GM18505 (cell line): ENCODE data around the gene DISP2.

Source experiments
- ATAC-seq: cut with Tn5 transposase; IDR thresholded peaks from one replicate; pipeline ENCODE4 v1.9.1; 2021; ENCODE audit not compliant: unreplicated experiment
- POLR2A ChIP-seq: IDR thresholded peaks from 4 replicates; pipeline ENCODE4 v1.6.1; 2011; ENCODE audit warnings: borderline replicate concordance; ENCODE audit not compliant: insufficient read depth, insufficient read length; ENCODE audit errors: extremely low read depth

The DISP2 gene

GRCh38 chr15:40340740-40341400 lies 17.1 kb upstream of the DISP2 start, which contains the start of gene CCDC9B:
CCDC9B (minus strand) TSS chr15:40340939; CDS start chr15:40340819, 120 bp downstream.
- ATAC-seq = no peak
- TF ChIP-seq POLR2A = no peak

- no peak for TF ChIP-seq POLR2A
- no peak for ATAC-seq
Measured at GRCh38 chr15:40342416-40343320, 15.4 kb upstream of the DISP2 start.

GRCh38 chr15:40343512-40343911 lies 14.5 kb upstream of the DISP2 start:
- no peak for ATAC-seq
- no peak for TF ChIP-seq POLR2A

- no peak for ATAC-seq
- no peak for TF ChIP-seq POLR2A
Measured at GRCh38 chr15:40344217-40344616, 13.8 kb upstream of the DISP2 start.

- no peak for ATAC-seq
- TF ChIP-seq POLR2A = no peak
Measured at GRCh38 chr15:40344631-40345120, 13.3 kb upstream of the DISP2 start.

GRCh38 chr15:40345225-40345866 lies 12.7 kb upstream of the DISP2 start:
- no peak for TF ChIP-seq POLR2A
- no peak for ATAC-seq

GRCh38 chr15:40345867-40346578 lies 12.0 kb upstream of the DISP2 start:
- ATAC-seq = no peak
- TF ChIP-seq POLR2A = no peak

- ATAC-seq = no peak
- TF ChIP-seq POLR2A = no peak
Measured at GRCh38 chr15:40346579-40347558, 11.2 kb upstream of the DISP2 start.

GRCh38 chr15:40347559-40348473 lies 10.2 kb upstream of the DISP2 start:
- TF ChIP-seq POLR2A = no peak
- ATAC-seq = no peak

- TF ChIP-seq POLR2A = no peak
Measured at GRCh38 chr15:40348474-40348870, 9.5 kb upstream of the DISP2 start.

GRCh38 chr15:40349163-40349562 lies 8.9 kb upstream of the DISP2 start:
- no peak for TF ChIP-seq POLR2A
- ATAC-seq = no peak

More at GRCh38 chr15:40348474-40348870, 9.5 kb upstream of the DISP2 start:
- ATAC-seq = no peak

GRCh38 chr15:40352281-40352901 lies 5.6 kb upstream of the DISP2 start:
- ATAC-seq = no peak
- TF ChIP-seq POLR2A = no peak
